PC-9 (cell line): Measurements from ENCODE around the gene OR2Z1.

ENCODE experiments used
- EZH2 ChIP-seq: fragments of 200-600 bp; sonication (generic); IDR thresholded peaks from 2 replicates; pipeline ENCODE4 v1.8.0; 2017; ENCODE audit warnings: antibody characterized with exemption, low read depth
- TF ChIP-seq, protein P1 (sequence below): fragments of 200-600 bp; sonication (generic); conservative IDR thresholded peaks from 2 replicates; pipeline ENCODE4 v1.6.1; 2017; ENCODE audit warnings: mixed run types, antibody characterized with exemption, mild to moderate bottlenecking, moderate library complexity

GRCh38 chr19:8698433-8699063 is 22.9 kb upstream of the OR2Z1 start, which contains the start of gene ACTL9:
- TF ChIP-seq, protein P1, sequence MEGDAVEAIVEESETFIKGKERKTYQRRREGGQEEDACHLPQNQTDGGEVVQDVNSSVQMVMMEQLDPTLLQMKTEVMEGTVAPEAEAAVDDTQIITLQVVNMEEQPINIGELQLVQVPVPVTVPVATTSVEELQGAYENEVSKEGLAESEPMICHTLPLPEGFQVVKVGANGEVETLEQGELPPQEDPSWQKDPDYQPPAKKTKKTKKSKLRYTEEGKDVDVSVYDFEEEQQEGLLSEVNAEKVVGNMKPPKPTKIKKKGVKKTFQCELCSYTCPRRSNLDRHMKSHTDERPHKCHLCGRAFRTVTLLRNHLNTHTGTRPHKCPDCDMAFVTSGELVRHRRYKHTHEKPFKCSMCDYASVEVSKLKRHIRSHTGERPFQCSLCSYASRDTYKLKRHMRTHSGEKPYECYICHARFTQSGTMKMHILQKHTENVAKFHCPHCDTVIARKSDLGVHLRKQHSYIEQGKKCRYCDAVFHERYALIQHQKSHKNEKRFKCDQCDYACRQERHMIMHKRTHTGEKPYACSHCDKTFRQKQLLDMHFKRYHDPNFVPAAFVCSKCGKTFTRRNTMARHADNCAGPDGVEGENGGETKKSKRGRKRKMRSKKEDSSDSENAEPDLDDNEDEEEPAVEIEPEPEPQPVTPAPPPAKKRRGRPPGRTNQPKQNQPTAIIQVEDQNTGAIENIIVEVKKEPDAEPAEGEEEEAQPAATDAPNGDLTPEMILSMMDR, result no peak
- TF ChIP-seq EZH2, result no peak
